Renal cortical epithelial cell (primary cell): Measurements from ENCODE around the gene CNOT4. TPM values are rescaled to one million over a fixed set of nuclear protein-coding genes. Genes with fewer than 3 reads are reported as not detected.
"Not testable (repeated sequence)": the region's sequence is repeated elsewhere in the genome, so short reads cannot be mapped to it uniquely, and the experiment has no call there.

Experiments
- DNase-seq: peaks from one replicate; pipeline ENCODE4 v3.0.0-alpha.2; 2011; ENCODE audit warnings: low read depth
- total RNA-seq: library from RNA; depleted of rRNA; stranded (reverse); fragments of >200 nt; gene quantifications from 2 replicates; pipeline ENCODE4 v1.2.3, GENCODE V29; 2014

The CNOT4 gene
- total RNA-seq, 1 donor from 2014 or later: 11.0 TPM

- peak; percentile 92 for DNase-seq
Observed at GRCh38 chr7:135326636-135327280, 183.1 kb downstream of the CNOT4 start.

DNA sequence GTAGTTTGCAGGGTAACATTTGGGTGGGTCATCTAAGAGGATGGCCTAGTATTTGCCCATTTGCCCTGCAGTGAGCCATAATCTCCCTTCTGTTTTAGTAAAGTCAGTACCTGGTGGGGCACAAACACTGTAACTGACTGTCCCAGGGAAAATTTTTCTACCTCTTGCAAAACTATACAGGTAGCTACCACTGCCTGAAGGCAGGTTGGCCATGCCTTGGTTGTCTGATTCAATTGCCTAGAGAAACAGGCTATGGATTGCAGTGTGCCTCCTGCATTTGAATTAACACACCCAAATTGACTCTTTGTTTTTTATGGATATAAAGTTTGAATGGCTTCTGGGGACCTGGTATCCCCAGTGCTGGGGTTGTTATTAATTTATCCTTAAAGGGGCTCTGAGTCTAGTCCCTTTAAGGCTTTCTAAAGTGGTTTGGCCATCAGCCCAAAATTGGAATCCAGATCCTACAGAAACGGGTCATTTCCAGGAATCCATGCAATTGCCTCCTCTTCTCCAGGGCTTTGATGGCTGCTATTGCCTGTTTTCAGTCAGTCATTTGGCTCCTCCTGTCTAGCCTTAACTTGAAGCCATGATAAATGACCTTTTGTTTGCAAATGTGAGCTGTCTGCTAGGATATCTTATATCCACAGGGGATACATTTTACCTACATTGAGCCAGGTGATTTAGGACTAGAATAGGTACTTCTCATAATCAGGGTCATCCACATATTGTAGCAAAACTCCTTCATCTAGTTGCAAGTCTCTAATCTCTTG lies 187.1 kb downstream of the CNOT4 start:
- no peak for DNase-seq

GRCh38 chr7:135321556-135321955 lies 188.3 kb downstream of the CNOT4 start:
- DNase-seq: peak; percentile 68

DNA sequence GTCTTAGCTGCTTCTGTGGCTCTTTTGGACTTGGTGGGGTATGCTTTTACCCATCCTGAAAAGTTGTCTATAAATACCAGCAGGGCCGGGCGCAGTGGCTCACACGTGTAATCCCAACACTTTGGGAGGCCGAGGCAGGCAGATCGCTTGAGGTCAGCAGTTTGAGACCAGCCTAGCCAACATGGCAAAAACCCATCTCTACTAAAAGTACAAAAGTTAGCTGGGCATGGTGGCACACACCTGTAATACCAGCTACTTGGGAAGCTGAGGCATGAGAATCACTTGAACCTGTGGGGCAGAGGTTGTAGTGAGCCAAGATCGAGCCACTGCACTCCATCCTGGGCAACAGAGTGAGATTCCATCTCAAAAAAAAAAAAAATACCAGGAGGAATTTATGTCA lies 188.9 kb downstream of the CNOT4 start:
- not testable (repeated sequence) for DNase-seq

DNA sequence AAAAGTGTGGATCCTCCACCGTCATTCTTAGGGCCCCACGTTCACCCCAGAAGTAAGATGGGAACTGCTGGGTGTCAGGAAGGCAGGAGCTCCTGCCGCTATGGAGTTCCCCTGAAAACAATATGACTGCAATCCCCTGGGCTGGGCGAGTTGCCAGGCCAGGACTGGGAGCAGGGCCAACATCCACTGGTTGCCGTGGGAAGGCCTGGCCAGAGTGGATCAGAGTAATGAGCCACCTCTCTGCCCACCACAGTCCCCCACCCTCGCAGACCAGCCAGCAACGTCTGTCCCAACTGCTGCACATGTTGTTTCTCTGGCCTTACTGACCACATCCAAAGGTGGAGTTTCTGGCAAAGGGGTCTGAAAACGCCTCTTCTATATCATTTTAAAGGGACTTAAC lies 189.6 kb downstream of the CNOT4 start:
- peak; percentile 92 for DNase-seq

DNA sequence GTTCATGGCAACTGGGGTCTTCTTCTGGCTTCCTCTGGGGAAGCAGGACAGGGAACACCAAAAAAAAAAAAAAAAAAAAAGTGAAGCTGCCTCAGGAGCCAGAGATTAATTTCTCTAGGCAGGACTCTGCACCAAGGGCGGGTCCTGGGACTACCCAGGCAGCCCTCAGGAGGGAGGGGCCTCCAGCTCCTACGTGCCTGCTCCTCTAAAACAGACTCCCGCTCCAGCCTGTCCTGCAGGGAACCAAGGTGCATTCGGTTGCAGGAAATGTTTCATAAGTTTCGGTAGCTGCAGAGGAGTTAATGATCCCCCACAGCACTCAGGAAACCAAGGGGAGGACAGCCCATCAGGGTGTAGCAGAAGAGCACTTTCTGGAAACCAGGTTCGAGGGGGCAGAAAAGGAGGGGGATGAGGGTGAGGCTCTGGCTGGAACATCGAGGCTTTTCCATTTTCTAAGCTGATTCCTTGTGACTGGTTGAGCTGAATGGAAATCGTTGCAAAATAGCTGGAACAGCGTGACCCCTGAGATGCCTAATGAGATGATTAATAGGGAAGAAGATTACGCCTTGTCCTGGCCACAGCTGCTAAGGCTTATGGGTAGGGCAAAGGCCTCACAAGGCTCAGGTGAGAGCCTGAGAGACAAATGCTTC lies 192.1 kb downstream of the CNOT4 start:
- peak; percentile 95 for DNase-seq

DNA sequence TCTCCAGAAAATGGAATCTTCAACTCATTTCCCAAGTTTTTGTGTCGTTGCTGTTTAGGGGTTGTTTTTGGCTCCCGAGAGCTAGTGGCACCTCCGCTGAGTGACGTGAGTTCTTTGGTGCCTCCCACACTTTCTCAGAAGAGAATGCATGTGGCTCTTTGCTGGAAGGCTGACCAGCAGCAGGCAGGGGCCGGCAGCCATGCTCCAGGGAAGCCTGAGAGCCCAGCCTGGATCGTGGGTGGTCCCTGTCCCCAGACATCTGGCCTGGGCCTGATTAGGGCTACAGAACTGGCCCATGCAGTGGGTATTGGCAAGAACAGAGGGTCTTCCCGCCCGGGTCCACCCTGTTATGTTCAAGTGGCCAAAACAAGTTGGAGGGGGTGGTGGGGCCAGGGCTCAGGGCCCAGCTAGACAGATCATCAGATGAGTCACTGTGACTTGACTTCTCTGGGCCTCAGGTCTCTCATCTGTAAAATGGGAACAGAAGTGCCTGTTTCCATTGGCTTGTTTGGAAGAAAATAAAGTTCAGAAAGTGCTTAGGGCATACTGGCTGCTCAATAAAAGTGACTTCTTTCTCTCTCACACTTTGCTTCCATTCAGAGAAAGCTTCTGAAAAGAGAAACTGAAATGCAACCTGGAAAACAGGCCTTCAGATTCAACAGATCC lies 193.1 kb downstream of the CNOT4 start:
- no peak for DNase-seq

GRCh38 chr7:135313971-135314370 lies 195.9 kb downstream of the CNOT4 start:
- DNase-seq: no peak

Other genes starting within 250 kb of the CNOT4 start
- gene NUP205, start 47.8 kb upstream of the CNOT4 start, total RNA-seq: 38.8 and 61.8 TPM in 2 replicates
- 11.1 and 28.1 TPM in 2 replicates for gene STMP1, start 152.4 kb upstream of the CNOT4 start, total RNA-seq
- gene SLC13A4, start 218.1 kb upstream of the CNOT4 start, total RNA-seq: not detected in 2 replicates
- gene FAM180A, start 238.7 kb upstream of the CNOT4 start, total RNA-seq: not detected in 2 replicates